ENCODE data around the gene VPS37B. TPM values are rescaled to one million over a fixed set of nuclear protein-coding genes. Genes with fewer than 3 reads are reported as not detected.

VPS37B gene
- total RNA-seq, 3 donors from 2014 or later = 15.4 to 37.8 (median 34.4) TPM

GRCh38 chr12:122888232-122888752 lies 7.6 kb downstream of the VPS37B start:
- H3K4me3 ChIP-seq = peak overlapping the region in 2 of 3 donors; percentile 25 to 41
- intact Hi-C loops (cut with DNase I; ENCODE audit: low total_unique reads) = no loop called here

DNA sequence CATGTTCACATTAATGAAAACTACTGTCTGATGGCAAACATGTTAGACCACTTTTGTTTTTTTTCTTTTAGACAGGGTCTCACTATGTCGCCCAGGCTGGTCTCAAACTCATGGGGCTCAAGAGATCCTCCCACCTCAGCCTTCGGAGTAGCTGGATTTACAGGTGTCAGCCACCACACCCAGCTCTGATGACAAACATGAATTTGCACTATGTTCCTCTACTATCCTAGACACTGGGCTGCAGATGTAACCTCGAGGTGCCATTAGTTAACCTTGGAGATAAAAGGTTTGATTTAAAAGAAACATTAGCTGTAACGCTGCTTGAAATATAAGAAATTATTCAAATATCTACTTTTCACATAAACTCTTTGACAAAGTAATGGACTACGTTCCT lies 8.1 kb downstream of the VPS37B start:
- intact Hi-C loops (cut with DNase I; ENCODE audit: low total_unique reads) = no loop called here
- Histone ChIP-seq H3K36me3 (no peaks in the 10 kb centered on the region), H3K27ac (peak overlapping the region; percentile 86 to 98), H3K9me3 (no peaks in the 10 kb centered on the region), H3K4me1 (peaks cover 6 to 55% of the 10 kb centered on the region in 2 donors), H3K27me3 (no peaks in the 10 kb centered on the region), H3K4me3 (peak overlapping the region in 2 of 3 donors; percentile 25 to 41)
- DNase-seq (ENCODE audit: low spot score in 2 of 2) = no peak
- TF ChIP-seq POLR2A (IDR thresholded peaks at IDR 0.05) (no peak), POLR2AphosphoS5 (IDR thresholded peaks at IDR 0.05) (no peak)
- TF ChIP-seq, protein P1, sequence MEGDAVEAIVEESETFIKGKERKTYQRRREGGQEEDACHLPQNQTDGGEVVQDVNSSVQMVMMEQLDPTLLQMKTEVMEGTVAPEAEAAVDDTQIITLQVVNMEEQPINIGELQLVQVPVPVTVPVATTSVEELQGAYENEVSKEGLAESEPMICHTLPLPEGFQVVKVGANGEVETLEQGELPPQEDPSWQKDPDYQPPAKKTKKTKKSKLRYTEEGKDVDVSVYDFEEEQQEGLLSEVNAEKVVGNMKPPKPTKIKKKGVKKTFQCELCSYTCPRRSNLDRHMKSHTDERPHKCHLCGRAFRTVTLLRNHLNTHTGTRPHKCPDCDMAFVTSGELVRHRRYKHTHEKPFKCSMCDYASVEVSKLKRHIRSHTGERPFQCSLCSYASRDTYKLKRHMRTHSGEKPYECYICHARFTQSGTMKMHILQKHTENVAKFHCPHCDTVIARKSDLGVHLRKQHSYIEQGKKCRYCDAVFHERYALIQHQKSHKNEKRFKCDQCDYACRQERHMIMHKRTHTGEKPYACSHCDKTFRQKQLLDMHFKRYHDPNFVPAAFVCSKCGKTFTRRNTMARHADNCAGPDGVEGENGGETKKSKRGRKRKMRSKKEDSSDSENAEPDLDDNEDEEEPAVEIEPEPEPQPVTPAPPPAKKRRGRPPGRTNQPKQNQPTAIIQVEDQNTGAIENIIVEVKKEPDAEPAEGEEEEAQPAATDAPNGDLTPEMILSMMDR (IDR thresholded peaks at IDR 0.05) = no peak

More at GRCh38 chr12:122888232-122888752, 7.6 kb downstream of the VPS37B start:
- Histone ChIP-seq H3K4me1 (peaks cover 6 to 59% of the 10 kb centered on the region in 2 donors), H3K27me3 (no peaks in the 10 kb centered on the region), H3K36me3 (no peaks in the 10 kb centered on the region), H3K27ac (peak overlapping the region; percentile 86 to 98), H3K9me3 (no peaks in the 10 kb centered on the region)
- peak; percentile 83 to 98 for DNase-seq (ENCODE audit: low spot score in 2 of 2)
- TF ChIP-seq POLR2AphosphoS5 (IDR thresholded peaks at IDR 0.05) (peak; percentile 60 to 86 (median 80)), POLR2A (IDR thresholded peaks at IDR 0.05) (no peak)

DNA sequence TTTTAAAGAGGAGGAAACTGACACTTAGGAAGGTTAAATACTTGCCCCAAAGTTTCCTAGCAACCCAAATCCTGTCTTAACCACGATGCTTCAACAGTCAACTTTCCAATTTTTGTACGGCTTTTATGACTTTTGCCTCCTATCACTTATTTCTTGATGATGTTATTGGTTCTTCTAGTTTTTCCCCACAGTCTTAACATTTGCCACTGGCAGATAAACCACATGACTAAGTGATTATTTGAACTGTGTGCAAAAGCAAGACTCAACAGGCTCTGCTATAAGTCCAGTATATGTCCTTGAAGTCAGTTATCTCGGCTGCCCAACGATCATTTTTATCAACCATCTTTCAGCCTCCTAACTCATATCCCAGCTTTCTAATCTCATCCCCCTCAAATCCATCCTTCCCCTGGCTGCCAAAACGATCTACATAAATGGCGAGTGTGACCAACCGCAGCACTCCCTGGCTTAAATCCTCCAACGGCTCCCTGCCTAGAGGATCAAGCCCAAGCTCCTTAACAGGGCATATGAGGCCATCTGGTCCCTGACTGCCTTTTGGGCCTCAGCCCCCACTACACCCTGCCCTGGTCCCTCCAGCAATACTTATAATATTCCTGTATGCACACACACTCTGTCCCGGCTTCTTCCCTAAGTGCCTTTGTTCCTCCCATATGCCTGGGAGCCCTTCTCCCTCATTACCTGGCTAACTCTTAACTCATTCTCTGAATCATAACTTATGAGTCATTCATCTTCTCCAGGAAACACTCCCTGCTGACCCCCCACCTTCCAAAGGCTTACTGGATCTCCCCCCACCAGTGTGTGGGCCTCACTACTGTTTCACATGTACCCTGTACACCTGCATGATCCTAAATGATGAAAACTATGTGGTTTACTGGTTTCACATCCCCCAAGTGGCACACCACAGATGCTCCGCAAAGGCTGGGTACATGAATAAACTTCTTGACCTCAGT lies 8.8 kb downstream of the VPS37B start:
- intact Hi-C loops (cut with DNase I; ENCODE audit: low total_unique reads) = no loop called here
- TF ChIP-seq, protein P1 (IDR thresholded peaks at IDR 0.05) = no peak
- TF ChIP-seq POLR2A (IDR thresholded peaks at IDR 0.05) = no peak
- no peak for TF ChIP-seq POLR2AphosphoS5 (IDR thresholded peaks at IDR 0.05)
- no peaks in the 10 kb centered on the region for H3K27me3 ChIP-seq
- peak overlapping the region in 1 of 3 donors; percentile 41 for H3K4me3 ChIP-seq
- H3K36me3 ChIP-seq = no peaks in the 10 kb centered on the region
- H3K4me1 ChIP-seq = peaks cover 6 to 55% of the 10 kb centered on the region in 2 donors
- DNase-seq (ENCODE audit: low spot score in 2 of 2) = no peak
- peak overlapping the region; percentile 86 to 98 for H3K27ac ChIP-seq
- H3K9me3 ChIP-seq = no peaks in the 10 kb centered on the region

- H3K9me3 ChIP-seq = no peaks in the 10 kb centered on the region
- TF ChIP-seq, protein P1 (IDR thresholded peaks at IDR 0.05) = no peak
- TF ChIP-seq POLR2AphosphoS5 (IDR thresholded peaks at IDR 0.05) (no peak), POLR2A (IDR thresholded peaks at IDR 0.05) (no peak)
- H3K27me3 ChIP-seq = no peaks in the 10 kb centered on the region
- no peak for DNase-seq (ENCODE audit: low spot score in 2 of 2)
- no peak overlapping the region for H3K4me3 ChIP-seq
- intact Hi-C loops (cut with DNase I; ENCODE audit: low total_unique reads) = no loop called here
- peaks cover 6 to 52% of the 10 kb centered on the region in 2 donors for H3K4me1 ChIP-seq
- H3K27ac ChIP-seq = peak overlapping the region; percentile 86 to 98
- H3K36me3 ChIP-seq = no peaks in the 10 kb centered on the region
Observed at GRCh38 chr12:122886161-122886560, 9.8 kb downstream of the VPS37B start.

DNA sequence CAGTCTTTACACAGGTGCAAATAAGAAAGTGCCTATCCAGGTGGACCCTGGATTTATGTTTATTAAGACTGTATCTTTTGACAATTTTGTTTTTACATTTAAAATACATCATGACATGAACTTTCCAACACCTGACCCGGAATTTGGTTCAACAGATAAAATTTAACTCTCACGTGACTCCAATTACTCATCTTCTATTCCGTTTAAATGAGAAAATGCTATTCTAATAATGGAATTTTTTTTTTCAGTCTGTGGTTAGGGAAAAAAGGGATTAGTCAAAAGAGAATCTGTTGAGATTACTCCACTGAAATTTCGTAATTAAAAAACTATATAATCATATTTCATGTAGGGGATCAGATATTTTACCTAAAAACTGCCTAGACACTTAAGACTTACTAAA lies 11.1 kb downstream of the VPS37B start:
- TF ChIP-seq POLR2AphosphoS5 (IDR thresholded peaks at IDR 0.05) (no peak), POLR2A (IDR thresholded peaks at IDR 0.05) (no peak)
- TF ChIP-seq, protein P1 (IDR thresholded peaks at IDR 0.05) = no peak
- H3K27ac ChIP-seq = peak overlapping the region in 1 of 2 donors; percentile 35
- H3K36me3 ChIP-seq = no peaks in the 10 kb centered on the region
- no peak for DNase-seq (ENCODE audit: low spot score in 2 of 2)
- intact Hi-C loops (cut with DNase I; ENCODE audit: low total_unique reads) = no loop called here
- H3K4me1 ChIP-seq = peaks cover 6 to 44% of the 10 kb centered on the region in 2 donors
- no peak overlapping the region for H3K4me3 ChIP-seq
- no peaks in the 10 kb centered on the region for H3K27me3 ChIP-seq
- no peaks in the 10 kb centered on the region for H3K9me3 ChIP-seq

All from breast epithelium (tissue), 4 donors.